Smooth muscle cell (in vitro differentiated cells): ENCODE data around the gene UNC5A. TPM values are rescaled to one million over a fixed set of nuclear protein-coding genes. Genes with fewer than 3 reads are reported as not detected.

Source experiments
- DNase-seq: peaks from one replicate; lab custom pipeline; 2025; ENCODE audit not compliant: unreplicated experiment; lab: John Stamatoyannopoulos, UW
- H2AFZ ChIP-seq: fragments of 200-600 bp; sonication (generic); 2 replicates; pipeline ENCODE4 v1.6.0; 2016; ENCODE audit warnings: antibody characterized with exemption, low read depth, mild to moderate bottlenecking
- H3F3A ChIP-seq: fragments of 200-600 bp; sonication (generic); 2 replicates; pipeline ENCODE4 v1.6.0; 2017; ENCODE audit warnings: antibody characterized with exemption, low read depth
- H3K27ac ChIP-seq: fragments of 200-600 bp; sonication (generic); 2 replicates; pipeline ENCODE4 v1.5.1; 2016; ENCODE audit warnings: low read depth, mild to moderate bottlenecking
- H3K27me3 ChIP-seq: fragments of 200-600 bp; sonication (generic); 2 replicates; pipeline ENCODE4 v1.6.1; 2016; ENCODE audit warnings: low read depth, mild to moderate bottlenecking
- H3K36me3 ChIP-seq: fragments of 200-600 bp; sonication (generic); 2 replicates; pipeline ENCODE4 v1.5.1; 2016; ENCODE audit warnings: low read depth
- H3K4me1 ChIP-seq: fragments of 200-600 bp; sonication (generic); 2 replicates; pipeline ENCODE4 v1.5.1; 2016; ENCODE audit warnings: low read depth
- H3K4me2 ChIP-seq: fragments of 200-600 bp; sonication (generic); 2 replicates; pipeline ENCODE4 v1.6.0; 2016; ENCODE audit warnings: mild to moderate bottlenecking
- H3K4me3 ChIP-seq: fragments of 200-600 bp; sonication (generic); 2 replicates; pipeline ENCODE4 v1.5.1; 2016; ENCODE audit warnings: mild to moderate bottlenecking
- H3K79me2 ChIP-seq: fragments of 200-600 bp; sonication (generic); 2 replicates; pipeline ENCODE4 v1.6.0; 2016; ENCODE audit warnings: low read depth, mild to moderate bottlenecking
- H3K9ac ChIP-seq: fragments of 200-600 bp; sonication (generic); 2 replicates; pipeline ENCODE4 v1.6.0; 2016; ENCODE audit warnings: low read depth
- H3K9me3 ChIP-seq: fragments of 200-600 bp; sonication (generic); replicated peaks from 2 replicates; pipeline ENCODE4 v1.5.1; 2016; ENCODE audit warnings: low read depth
- H4K20me1 ChIP-seq: fragments of 200-600 bp; sonication (generic); 2 replicates; pipeline ENCODE4 v1.6.0; 2016; ENCODE audit warnings: low read depth
- CTCF ChIP-seq: fragments of 200-600 bp; sonication (generic); IDR thresholded peaks from 2 replicates; pipeline ENCODE4 v1.5.1; 2017; ENCODE audit warnings: borderline replicate concordance, mild to moderate bottlenecking, antibody characterized with exemption; ENCODE audit not compliant: insufficient read depth, poor library complexity, severe bottlenecking
- WGBS: methylation state at CpG from one replicate; pipeline ENCODE4 v1.1.7; 2016; ENCODE audit warnings: low lambda C conversion rate; 5-methylcytosine and 5-hydroxymethylcytosine counted together
- polyA plus RNA-seq: library from polyadenylated mRNA; unstranded; fragments of >200 nt; fragmentation: Nextera tagmentation; extraction: Ambion mirVana; gene quantifications from 2 replicates; pipeline ENCODE4 v1.2.1, GENCODE V29; 2016
- total RNA-seq: library from RNA; depleted of rRNA; stranded (reverse); fragments of >200 nt; gene quantifications from 2 replicates; pipeline ENCODE4 v1.2.3, GENCODE V29; 2014

Gene UNC5A
- total and polyA plus RNA-seq, 2 experiments from 2014 or later = not detected

GRCh38 chr5:176794509-176794908 is 15.8 kb upstream of the UNC5A start:
- 91% methylated on average over 6 of the region's 6 CpGs for WGBS
- no peak overlapping the region for H3K4me2 ChIP-seq
- H3K79me2 ChIP-seq = no peaks in the 10 kb centered on the region
- no peak overlapping the region for H3K4me3 ChIP-seq
- no peaks in the 10 kb centered on the region for H3K4me1 ChIP-seq
- DNase-seq = no peak
- no peaks in the 10 kb centered on the region for H4K20me1 ChIP-seq
- no peak overlapping the region for H3K27ac ChIP-seq
- no peaks in the 10 kb centered on the region for H3F3A ChIP-seq
- no peak overlapping the region for H3K9ac ChIP-seq
- TF ChIP-seq CTCF = no peak
- no peaks in the 10 kb centered on the region for H3K36me3 ChIP-seq
- no peaks in the 10 kb centered on the region for H3K9me3 ChIP-seq
- peaks cover 39% of the 10 kb centered on the region for H3K27me3 ChIP-seq
- no peak overlapping the region for H2AFZ ChIP-seq

- Histone ChIP-seq H4K20me1 (no peaks in the 10 kb centered on the region), H3K4me2 (no peak overlapping the region), H3K4me1 (no peaks in the 10 kb centered on the region), H2AFZ (no peak overlapping the region), H3K9me3 (no peaks in the 10 kb centered on the region), H3K27ac (no peak overlapping the region), H3K79me2 (no peaks in the 10 kb centered on the region), H3F3A (no peaks in the 10 kb centered on the region), H3K4me3 (no peak overlapping the region), H3K27me3 (peaks cover 31% of the 10 kb centered on the region), H3K36me3 (no peaks in the 10 kb centered on the region), H3K9ac (no peak overlapping the region)
- DNase-seq = no peak
- 69% methylated on average over 9 of the region's 9 CpGs for WGBS
- no peak for TF ChIP-seq CTCF
Observed at GRCh38 chr5:176796411-176796810, 13.9 kb upstream of the UNC5A start.

- DNase-seq = no peak
- Histone ChIP-seq H2AFZ (no peak overlapping the region), H4K20me1 (no peaks in the 10 kb centered on the region), H3K4me1 (no peaks in the 10 kb centered on the region), H3K79me2 (no peaks in the 10 kb centered on the region), H3K36me3 (no peaks in the 10 kb centered on the region), H3K9me3 (no peaks in the 10 kb centered on the region), H3K9ac (no peak overlapping the region), H3K4me2 (no peak overlapping the region), H3K4me3 (no peak overlapping the region), H3K27me3 (peaks cover 31% of the 10 kb centered on the region), H3F3A (no peaks in the 10 kb centered on the region), H3K27ac (no peak overlapping the region)
- TF ChIP-seq CTCF = no peak
- 92% methylated on average over 2 of the region's 2 CpGs for WGBS
Observed at GRCh38 chr5:176796970-176797369, 13.4 kb upstream of the UNC5A start.

- no peaks in the 10 kb centered on the region for H3K36me3 ChIP-seq
- H3K27me3 ChIP-seq = peaks cover 31% of the 10 kb centered on the region
- no peak for DNase-seq
- H3K4me3 ChIP-seq = no peak overlapping the region
- no peaks in the 10 kb centered on the region for H3K79me2 ChIP-seq
- WGBS = 88% methylated on average over 21 of the region's 21 CpGs
- H3K4me2 ChIP-seq = no peak overlapping the region
- no peak for TF ChIP-seq CTCF
- no peak overlapping the region for H3K27ac ChIP-seq
- H3K9ac ChIP-seq = no peak overlapping the region
- H2AFZ ChIP-seq = no peak overlapping the region
- H4K20me1 ChIP-seq = no peaks in the 10 kb centered on the region
- H3K4me1 ChIP-seq = no peaks in the 10 kb centered on the region
- no peaks in the 10 kb centered on the region for H3K9me3 ChIP-seq
- H3F3A ChIP-seq = no peaks in the 10 kb centered on the region
Observed at GRCh38 chr5:176797456-176798050, 12.8 kb upstream of the UNC5A start.
